ENCODE results near the gene RIMBP2.

RIMBP2 gene

GRCh38 chr12:130474599-130475269 lies 241.4 kb downstream of the RIMBP2 start:
- in situ Hi-C loops (cut with HindIII; ENCODE audit: low sequenced_read_pairs): no loop called here

GRCh38 chr12:130473266-130473665 lies 242.8 kb downstream of the RIMBP2 start:
- in situ Hi-C loops (cut with HindIII; ENCODE audit: low sequenced_read_pairs): no loop called here

- in situ Hi-C loops (cut with HindIII; ENCODE audit: low sequenced_read_pairs): no loop called here
Observed at GRCh38 chr12:130470969-130471368, 245.1 kb downstream of the RIMBP2 start.

- in situ Hi-C loops (cut with HindIII; ENCODE audit: low sequenced_read_pairs): no loop called here
Observed at GRCh38 chr12:130469552-130469951, 246.5 kb downstream of the RIMBP2 start.

GRCh38 chr12:130468700-130469245 lies 247.3 kb downstream of the RIMBP2 start:
- in situ Hi-C loops (cut with HindIII; ENCODE audit: low sequenced_read_pairs): no loop called here

- in situ Hi-C loops (cut with HindIII; ENCODE audit: low sequenced_read_pairs): no loop called here
Observed at GRCh38 chr12:130468186-130468585, 247.9 kb downstream of the RIMBP2 start.

GRCh38 chr12:130465626-130466025 lies 250.5 kb downstream of the RIMBP2 start:
- in situ Hi-C loops (cut with HindIII; ENCODE audit: low sequenced_read_pairs): no loop called here

GRCh38 chr12:130465046-130465445 lies 251.1 kb downstream of the RIMBP2 start:
- in situ Hi-C loops (cut with HindIII; ENCODE audit: low sequenced_read_pairs): no loop called here

- in situ Hi-C loops (cut with HindIII; ENCODE audit: low sequenced_read_pairs): no loop called here
Observed at GRCh38 chr12:130463818-130464670, 252.1 kb downstream of the RIMBP2 start.

- in situ Hi-C loops (cut with HindIII; ENCODE audit: low sequenced_read_pairs): no loop called here
Observed at GRCh38 chr12:130463275-130463658, 252.8 kb downstream of the RIMBP2 start.

- in situ Hi-C loops (cut with HindIII; ENCODE audit: low sequenced_read_pairs): no loop called here
Observed at GRCh38 chr12:130462558-130463274, 253.4 kb downstream of the RIMBP2 start.

- in situ Hi-C loops (cut with HindIII; ENCODE audit: low sequenced_read_pairs): no loop called here
Observed at GRCh38 chr12:130461839-130462557, 254.1 kb downstream of the RIMBP2 start.

GRCh38 chr12:130461447-130461815 lies 254.7 kb downstream of the RIMBP2 start:
- in situ Hi-C loops (cut with HindIII; ENCODE audit: low sequenced_read_pairs): no loop called here

GRCh38 chr12:130460611-130461446 lies 255.3 kb downstream of the RIMBP2 start:
- in situ Hi-C loops (cut with HindIII; ENCODE audit: low sequenced_read_pairs): no loop called here

GRCh38 chr12:130459916-130460315 lies 256.2 kb downstream of the RIMBP2 start:
- in situ Hi-C loops (cut with HindIII; ENCODE audit: low sequenced_read_pairs): no loop called here

- in situ Hi-C loops (cut with HindIII; ENCODE audit: low sequenced_read_pairs): no loop called here
Observed at GRCh38 chr12:130458341-130458740, 257.8 kb downstream of the RIMBP2 start.

GRCh38 chr12:130457215-130457614 lies 258.9 kb downstream of the RIMBP2 start:
- in situ Hi-C loops (cut with HindIII; ENCODE audit: low sequenced_read_pairs): no loop called here

GRCh38 chr12:130456375-130457199 lies 259.5 kb downstream of the RIMBP2 start:
- in situ Hi-C loops (cut with HindIII; ENCODE audit: low sequenced_read_pairs): no loop called here

GRCh38 chr12:130455161-130455560 lies 260.9 kb downstream of the RIMBP2 start:
- in situ Hi-C loops (cut with HindIII; ENCODE audit: low sequenced_read_pairs): no loop called here
